GM23248 (cell line): ENCODE data around the gene NCK2. TPM values are rescaled to one million over a fixed set of nuclear protein-coding genes. Genes with fewer than 3 reads are reported as not detected.

Experiments used
- DNase-seq: peaks from one replicate; pipeline ENCODE4 v3.0.0-alpha.2; 2015
- H2AFZ ChIP-seq: fragments of 200-600 bp; sonication (generic); 2 replicates; pipeline ENCODE4 v1.6.1; 2016; ENCODE audit warnings: antibody characterized with exemption
- H3F3A ChIP-seq: fragments of 200-600 bp; sonication (generic); 2 replicates; pipeline ENCODE4 v1.6.1; 2016; ENCODE audit warnings: mild to moderate bottlenecking, antibody characterized with exemption, mixed run types; ENCODE audit not compliant: insufficient read depth
- H3K27ac ChIP-seq: fragments of 200-600 bp; sonication (generic); 2 replicates; pipeline ENCODE4 v1.5.1; 2016; ENCODE audit warnings: mild to moderate bottlenecking
- H3K27me3 ChIP-seq: fragments of 200-600 bp; sonication (generic); replicated peaks from 2 replicates; pipeline ENCODE4 v1.6.1; 2016; ENCODE audit warnings: mild to moderate bottlenecking; ENCODE audit not compliant: insufficient read depth
- H3K36me3 ChIP-seq: fragments of 200-600 bp; sonication (generic); 2 replicates; pipeline ENCODE4 v1.6.1; 2016; ENCODE audit warnings: low read depth, mild to moderate bottlenecking
- H3K4me1 ChIP-seq: fragments of 200-600 bp; sonication (generic); 2 replicates; pipeline ENCODE4 v1.6.1; 2016; ENCODE audit warnings: mild to moderate bottlenecking; ENCODE audit not compliant: insufficient read depth
- H3K4me2 ChIP-seq: fragments of 200-600 bp; sonication (generic); one replicate; pipeline ENCODE4 v1.6.1; 2016; ENCODE audit warnings: mild to moderate bottlenecking; ENCODE audit not compliant: unreplicated experiment
- H3K4me3 ChIP-seq: fragments of 200-600 bp; sonication (generic); 2 replicates; pipeline ENCODE4 v1.5.1; 2016; ENCODE audit warnings: mild to moderate bottlenecking
- H3K79me2 ChIP-seq: fragments of 200-600 bp; sonication (generic); 2 replicates; pipeline ENCODE4 v1.6.1; 2016; ENCODE audit warnings: mild to moderate bottlenecking; ENCODE audit not compliant: insufficient read depth
- H3K9ac ChIP-seq: fragments of 200-600 bp; sonication (generic); 2 replicates; pipeline ENCODE4 v1.6.1; 2016; ENCODE audit warnings: mild to moderate bottlenecking
- H3K9me2 ChIP-seq: fragments of 200-600 bp; sonication (generic); 2 replicates; pipeline ENCODE4 v1.6.1; 2016; ENCODE audit warnings: mixed run types, mild to moderate bottlenecking, moderate library complexity; ENCODE audit not compliant: insufficient read depth
- H3K9me3 ChIP-seq: fragments of 200-600 bp; sonication (generic); one replicate; pipeline ENCODE4 v1.6.1; 2017; ENCODE audit warnings: low read depth
- H4K20me1 ChIP-seq: fragments of 200-600 bp; sonication (generic); 2 replicates; pipeline ENCODE4 v1.6.0; 2016; ENCODE audit not compliant: insufficient read depth
- EZH2 ChIP-seq: fragments of 200-600 bp; sonication (generic); IDR thresholded peaks from 2 replicates; pipeline ENCODE4 v1.6.1; 2018; ENCODE audit warnings: antibody characterized with exemption, mild to moderate bottlenecking; ENCODE audit not compliant: insufficient read depth, poor library complexity, severe bottlenecking
- EZH2phosphoT487 ChIP-seq: fragments of 200-600 bp; sonication (generic); IDR thresholded peaks from 2 replicates; pipeline ENCODE4 v1.6.1; 2018; ENCODE audit warnings: antibody characterized with exemption, moderate library complexity, mild to moderate bottlenecking, low read depth; ENCODE audit not compliant: insufficient read depth
- WGBS, 2 experiments: methylation state at CpG; one replicate each; pipeline ENCODE4 v1.1.6; 2015 to 2017; ENCODE audit warnings: low lambda C conversion rate in 2 of 2, low coverage in 1 of 2; ENCODE audit errors: missing lambda C conversion rate in 2 of 2; 5-methylcytosine and 5-hydroxymethylcytosine counted together
- in situ Hi-C: fragments of 300-500 bp; cut with MboI; formaldehyde crosslinking; loops from 2 replicates; pipeline ENCODE4 v1.15.0; 2020
- polyA plus RNA-seq: library from polyadenylated mRNA; unstranded; fragments of >200 nt; fragmentation: Nextera tagmentation; extraction: Ambion mirVana; gene quantifications from 2 replicates; pipeline ENCODE4 v1.2.1, GENCODE V29; 2016
- total RNA-seq: library from RNA; depleted of rRNA; stranded (reverse); fragments of >200 nt; shearing (Covaris generic); gene quantifications from 2 replicates; pipeline ENCODE4 v1.2.3, GENCODE V29; 2014

Gene NCK2
- total and polyA plus RNA-seq, 2 experiments from 2014 or later = 5.1 to 25.2 TPM

GRCh38 chr2:105750735-105751134 lies 6.0 kb downstream of the NCK2 start:
- no peaks in the 10 kb centered on the region for H3K9me2 ChIP-seq
- in situ Hi-C loops = no loop called here
- no peaks in the 10 kb centered on the region for H3K36me3 ChIP-seq
- peaks cover 14% of the 10 kb centered on the region; the same call in 1 of the 2 replicates for H3K4me1 ChIP-seq
- H3K27me3 ChIP-seq = no peaks in the 10 kb centered on the region
- no peaks in the 10 kb centered on the region for H3F3A ChIP-seq
- H3K4me3 ChIP-seq = no peak overlapping the region
- no peak overlapping the region for H3K27ac ChIP-seq
- TF ChIP-seq EZH2 (no peak), EZH2phosphoT487 (no peak)
- no peak overlapping the region for H3K9ac ChIP-seq
- H2AFZ ChIP-seq = no peak overlapping the region
- H4K20me1 ChIP-seq = peaks cover 7% of the 10 kb centered on the region; the same call in 1 of the 2 replicates
- no peak overlapping the region for H3K4me2 ChIP-seq
- DNase-seq = no peak
- H3K9me3 ChIP-seq = no peaks in the 10 kb centered on the region
- H3K79me2 ChIP-seq = peaks cover 99% of the 10 kb centered on the region
- 97 to 100% methylated on average over 4 of the region's 4 CpGs for WGBS, 2 experiments

GRCh38 chr2:105751272-105751671 lies 6.6 kb downstream of the NCK2 start:
- no peak overlapping the region for H3K9ac ChIP-seq
- H3K36me3 ChIP-seq = no peaks in the 10 kb centered on the region
- no peaks in the 10 kb centered on the region for H3K27me3 ChIP-seq
- H4K20me1 ChIP-seq = peaks cover 7% of the 10 kb centered on the region; the same call in 1 of the 2 replicates
- H3K4me1 ChIP-seq = peaks cover 14% of the 10 kb centered on the region; the same call in 1 of the 2 replicates
- no peaks in the 10 kb centered on the region for H3K9me3 ChIP-seq
- no peak overlapping the region for H3K4me3 ChIP-seq
- H3F3A ChIP-seq = no peaks in the 10 kb centered on the region
- peaks cover 99% of the 10 kb centered on the region for H3K79me2 ChIP-seq
- no peak overlapping the region for H2AFZ ChIP-seq
- TF ChIP-seq EZH2 = no peak
- TF ChIP-seq EZH2phosphoT487 = no peak
- no peaks in the 10 kb centered on the region for H3K9me2 ChIP-seq
- no peak overlapping the region for H3K27ac ChIP-seq
- in situ Hi-C loops = no loop called here
- no peak for DNase-seq
- WGBS, 2 experiments = 82 to 91% methylated on average over 3 of the region's 3 CpGs
- no peak overlapping the region for H3K4me2 ChIP-seq

- H4K20me1 ChIP-seq = peaks cover 7% of the 10 kb centered on the region; the same call in 1 of the 2 replicates
- 81 to 86% methylated on average over 5 of the region's 5 CpGs for WGBS, 2 experiments
- H3K27ac ChIP-seq = no peak overlapping the region
- peaks cover 99% of the 10 kb centered on the region for H3K79me2 ChIP-seq
- no peaks in the 10 kb centered on the region for H3K9me3 ChIP-seq
- no peak for DNase-seq
- no peaks in the 10 kb centered on the region for H3F3A ChIP-seq
- no peak overlapping the region for H3K9ac ChIP-seq
- no peak overlapping the region for H3K4me2 ChIP-seq
- peaks cover 5% of the 10 kb centered on the region; the same call in 1 of the 2 replicates for H3K4me1 ChIP-seq
- in situ Hi-C loops = no loop called here
- no peaks in the 10 kb centered on the region for H3K36me3 ChIP-seq
- no peak overlapping the region for H3K4me3 ChIP-seq
- H2AFZ ChIP-seq = no peak overlapping the region
- H3K27me3 ChIP-seq = no peaks in the 10 kb centered on the region
- no peaks in the 10 kb centered on the region for H3K9me2 ChIP-seq
- TF ChIP-seq EZH2phosphoT487 = no peak
- TF ChIP-seq EZH2 = no peak
These were observed 8.1 kb downstream of the NCK2 start for GRCh38 chr2:105752691-105753358.

GRCh38 chr2:105753380-105753779 lies 8.7 kb downstream of the NCK2 start:
- H3K27ac ChIP-seq = no peak overlapping the region
- peaks cover 7% of the 10 kb centered on the region; the same call in 1 of the 2 replicates for H4K20me1 ChIP-seq
- DNase-seq = no peak
- no peaks in the 10 kb centered on the region for H3K36me3 ChIP-seq
- H3K4me3 ChIP-seq = no peak overlapping the region
- H2AFZ ChIP-seq = no peak overlapping the region
- peaks cover 99% of the 10 kb centered on the region for H3K79me2 ChIP-seq
- TF ChIP-seq EZH2 (no peak), EZH2phosphoT487 (no peak)
- H3K9me2 ChIP-seq = no peaks in the 10 kb centered on the region
- in situ Hi-C loops = no loop called here
- H3K9ac ChIP-seq = no peak overlapping the region
- no peaks in the 10 kb centered on the region for H3K27me3 ChIP-seq
- WGBS, 2 experiments = 76 to 79% methylated on average over 2 of the region's 2 CpGs
- H3K4me1 ChIP-seq = no peaks in the 10 kb centered on the region
- no peak overlapping the region for H3K4me2 ChIP-seq
- H3F3A ChIP-seq = no peaks in the 10 kb centered on the region
- H3K9me3 ChIP-seq = no peaks in the 10 kb centered on the region
